HCT116 (cell line): ENCODE data around the gene SEC24C.

Experiments
- ELF1 ChIP-seq: IDR thresholded peaks from 2 replicates; pipeline ENCODE4 v1.6.1; 2012; ENCODE audit warnings: low read depth, borderline replicate concordance
- TF ChIP-seq, protein P1 (sequence below): IDR thresholded peaks from 2 replicates; pipeline ENCODE4 v1.6.1; 2012

- TF ChIP-seq, protein P1, sequence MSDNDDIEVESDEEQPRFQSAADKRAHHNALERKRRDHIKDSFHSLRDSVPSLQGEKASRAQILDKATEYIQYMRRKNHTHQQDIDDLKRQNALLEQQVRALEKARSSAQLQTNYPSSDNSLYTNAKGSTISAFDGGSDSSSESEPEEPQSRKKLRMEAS = no peak
- TF ChIP-seq ELF1 = no peak
These were observed 53.9 kb downstream of the SEC24C start for GRCh38 chr10:73798087-73798486.
